Inferior parietal cortex (tissue), 1 donor: ENCODE data around the gene ARFGEF3.
"Not testable (repeated sequence)": the region's sequence is repeated elsewhere in the genome, so short reads cannot be mapped to it uniquely, and the experiment has no call there.

Source experiments
- DNase-seq: peaks from one replicate; pipeline ENCODE4 v3.0.0-alpha.2; 2016; ENCODE audit errors: extremely low spot score

The ARFGEF3 gene

DNA sequence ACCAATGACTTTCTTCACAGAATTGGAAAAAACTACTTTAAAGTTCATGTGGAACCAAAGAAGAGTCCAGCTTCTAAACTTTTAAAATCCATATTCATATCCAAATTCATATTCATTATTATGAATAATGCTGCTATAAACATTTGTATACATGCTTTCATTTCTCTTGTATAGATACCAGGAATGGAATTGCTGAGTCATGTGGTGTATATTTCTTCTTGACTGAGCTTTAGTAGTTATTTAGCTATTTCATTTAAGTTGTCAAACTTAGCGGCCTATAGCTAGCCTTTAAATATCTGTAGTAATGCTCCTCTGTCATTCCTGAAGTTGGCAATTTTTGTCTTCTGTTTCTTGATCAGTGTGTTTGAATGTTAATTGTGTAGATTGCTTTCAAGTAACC is 196.2 kb downstream of the ARFGEF3 start:
- no peak for DNase-seq

GRCh38 chr6:138368684-138369083 is 206.9 kb downstream of the ARFGEF3 start:
- DNase-seq = not testable (repeated sequence)

GRCh38 chr6:138370631-138371451 is 209.1 kb downstream of the ARFGEF3 start:
- DNase-seq = no peak

GRCh38 chr6:138371452-138371711 is 209.6 kb downstream of the ARFGEF3 start:
- no peak for DNase-seq

GRCh38 chr6:138371720-138372119 is 210.0 kb downstream of the ARFGEF3 start:
- DNase-seq = no peak

GRCh38 chr6:138372711-138373463 is 211.1 kb downstream of the ARFGEF3 start:
- DNase-seq = no peak

- DNase-seq = no peak
Observed at GRCh38 chr6:138374230-138374629, 212.5 kb downstream of the ARFGEF3 start.

GRCh38 chr6:138374815-138375214 is 213.1 kb downstream of the ARFGEF3 start:
- no peak for DNase-seq

GRCh38 chr6:138377042-138377441 is 215.3 kb downstream of the ARFGEF3 start:
- no peak for DNase-seq

GRCh38 chr6:138377844-138378243 is 216.1 kb downstream of the ARFGEF3 start, which contains the start of gene SMIM28:
Gene SMIM28, plus strand, starts transcription at chr6:138377905. Its CDS starts 168 bp downstream, at chr6:138378073.
- DNase-seq = no peak

DNA sequence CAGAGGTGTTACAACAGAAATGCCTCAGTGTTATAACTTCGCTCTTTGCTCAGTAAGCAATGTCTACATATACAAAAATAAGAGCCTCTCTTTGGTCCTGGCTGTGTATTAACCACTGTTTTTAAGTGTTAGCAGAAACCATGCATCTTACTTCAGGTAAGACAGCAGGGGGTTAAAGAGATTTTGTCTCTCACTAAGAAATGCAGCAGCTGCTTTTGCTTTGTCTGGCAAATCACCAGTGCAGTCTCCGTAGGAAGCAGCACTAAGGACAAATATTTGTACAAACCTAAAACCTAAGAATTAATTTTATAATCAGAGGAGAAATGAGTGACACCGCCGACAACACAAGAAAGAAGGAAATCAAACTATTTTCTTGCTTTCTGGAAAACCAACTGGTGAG is 216.7 kb downstream of the ARFGEF3 start:
- DNase-seq = no peak

GRCh38 chr6:138382498-138383265 is 220.9 kb downstream of the ARFGEF3 start:
- no peak for DNase-seq

- no peak for DNase-seq
Observed at GRCh38 chr6:138383776-138384175, 222.0 kb downstream of the ARFGEF3 start.

DNA sequence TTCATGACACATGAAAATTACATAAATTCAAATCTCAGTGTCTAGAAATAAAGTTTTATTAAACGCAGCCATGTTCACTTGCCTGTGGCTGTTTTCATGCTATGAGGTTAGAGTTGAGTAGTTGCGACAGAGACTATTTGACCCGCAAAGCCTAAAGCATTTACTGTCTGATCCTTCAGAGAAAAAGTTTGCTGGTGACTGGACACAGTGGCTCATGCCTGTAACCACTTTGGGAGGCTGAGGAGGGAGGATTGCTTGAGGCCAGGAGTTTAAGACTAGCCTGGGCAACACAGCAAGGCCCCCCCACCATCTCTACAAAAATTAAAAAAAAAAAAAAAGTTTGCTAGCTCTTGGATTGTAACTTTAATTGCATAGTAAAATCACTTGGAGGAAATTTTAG is 225.2 kb downstream of the ARFGEF3 start:
- DNase-seq = no peak

DNA sequence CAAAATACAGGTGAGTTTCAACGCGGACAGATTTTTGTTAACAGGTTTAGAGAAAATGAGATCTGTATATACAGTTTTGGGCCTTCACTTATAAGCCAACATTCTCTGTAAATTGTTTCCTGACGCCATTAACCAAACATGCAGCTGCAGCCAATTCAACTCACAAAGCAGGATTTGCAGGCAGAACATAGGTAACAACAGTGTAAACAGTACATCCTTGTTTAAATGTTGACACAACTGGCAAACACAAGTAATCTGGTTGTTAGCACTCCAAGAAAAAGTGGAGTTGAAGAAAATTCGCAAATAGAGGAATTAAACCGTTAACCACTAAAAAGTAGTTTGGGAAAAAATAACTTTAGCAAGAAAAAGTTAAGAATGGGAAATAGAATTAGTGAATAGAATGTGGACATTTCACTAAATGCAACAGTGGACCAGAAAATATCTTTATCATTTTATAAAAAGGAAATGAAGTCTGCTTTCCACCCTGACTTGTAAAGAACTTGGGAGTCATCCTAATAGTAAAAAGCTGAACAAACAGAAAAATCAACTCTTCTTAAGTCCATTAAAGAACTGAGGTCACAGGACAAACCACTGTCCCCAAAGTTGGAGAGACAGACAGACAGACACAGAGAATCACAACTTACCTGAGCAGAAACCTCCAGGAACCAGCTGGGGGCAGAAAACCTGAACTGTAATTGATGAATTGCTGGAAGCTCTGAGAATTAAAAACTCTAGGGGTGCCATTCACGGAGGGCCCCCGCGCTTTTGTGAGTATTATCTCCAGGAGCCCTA is 226.0 kb downstream of the ARFGEF3 start:
- no peak for DNase-seq

GRCh38 chr6:138389551-138389950 is 227.8 kb downstream of the ARFGEF3 start:
- no peak for DNase-seq
